ENCODE results near the gene PRKCZ.

- TF ChIP-seq CTCF (conservative IDR thresholded peaks at IDR 0.05; ENCODE audit: low read depth, low read length) (no peak), EZH2phosphoT487 (IDR thresholded peaks at IDR 0.05; ENCODE audit: borderline replicate concordance, low read length) (no peak)
Measured at GRCh38 chr1:2206813-2207487, 156.7 kb downstream of the PRKCZ start.

Data from PC-3 (cell line).